ENCODE results near the gene INTS14. TPM values are rescaled to one million over a fixed set of nuclear protein-coding genes. Genes with fewer than 3 reads are reported as not detected.
"Not testable (repeated sequence)": the region's sequence is repeated elsewhere in the genome, so short reads cannot be mapped to it uniquely, and the experiment has no call there.

INTS14 gene
- total and polyA plus RNA-seq, 5 donors from 2014 or later: 22.7 to 40.6 (median 30.5) TPM

DNA sequence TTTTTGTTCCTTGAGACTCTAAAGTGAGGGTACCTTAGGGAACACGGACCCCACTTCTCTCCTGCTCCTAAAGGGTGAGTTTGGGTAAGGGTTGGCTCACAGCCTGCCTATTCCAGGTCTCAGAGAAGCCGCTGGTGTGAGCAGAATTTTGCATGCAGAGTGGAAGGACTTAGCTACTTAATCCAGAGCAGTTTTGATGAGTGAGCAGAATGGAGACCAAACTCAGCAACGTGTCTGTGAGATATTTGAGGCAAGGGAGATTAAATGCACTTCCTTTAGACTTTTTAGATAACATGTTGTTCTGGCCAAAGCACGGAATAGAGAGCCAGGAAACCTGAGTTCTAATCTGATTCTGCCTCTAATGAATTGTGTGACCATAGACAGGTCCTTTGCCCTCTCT, 15.9 kb upstream of the INTS14 start:
- peaks cover 5 to 15% (median 10%) of the 10 kb centered on the region in 4 donors for H3K4me1 Mint-ChIP-seq
- peaks cover 39% of the 10 kb centered on the region for H3K36me3 Mint-ChIP-seq
- Histone ChIP-seq H3K9me3 (ENCODE audit: control insufficient read depth in 2 of 2, low read length in 2 of 2) (no peaks in the 10 kb centered on the region), H3K27me3 (ENCODE audit: control insufficient read depth, insufficient read depth, low read length) (no peaks in the 10 kb centered on the region), H3K4me1 (ENCODE audit: control insufficient read depth, insufficient read depth, low read length, poor library complexity, severe bottlenecking) (peaks cover 13% of the 10 kb centered on the region), H3K27ac (ENCODE audit: insufficient read depth, low read length, poor library complexity, severe bottlenecking) (no peak overlapping the region), H3K36me3 (ENCODE audit: control insufficient read depth, insufficient read depth, low read length) (peaks cover 3% of the 10 kb centered on the region), H3K4me3 (ENCODE audit: low read depth, low read length) (no peak overlapping the region)
- DNase-seq (no peak), ATAC-seq (ENCODE audit: low read depth in 2 of 2) (no peak)
- no peaks in the 10 kb centered on the region for H3K27me3 Mint-ChIP-seq
- no peak overlapping the region for H3K4me3 Mint-ChIP-seq
- H3K27ac Mint-ChIP-seq: no peak overlapping the region
- H3K9me3 Mint-ChIP-seq: peaks cover 0 to 1% (median 0%) of the 10 kb centered on the region in 7 donors

- peaks cover 46% of the 10 kb centered on the region for H3K36me3 Mint-ChIP-seq
- no peak for DNase-seq
- Histone ChIP-seq H3K4me3 (ENCODE audit: low read depth, low read length) (no peak overlapping the region), H3K4me1 (ENCODE audit: control insufficient read depth, insufficient read depth, low read length, poor library complexity, severe bottlenecking) (no peaks in the 10 kb centered on the region), H3K27ac (ENCODE audit: insufficient read depth, low read length, poor library complexity, severe bottlenecking) (no peak overlapping the region), H3K27me3 (ENCODE audit: control insufficient read depth, insufficient read depth, low read length) (no peaks in the 10 kb centered on the region), H3K36me3 (ENCODE audit: control insufficient read depth, insufficient read depth, low read length) (peaks cover 3% of the 10 kb centered on the region), H3K9me3 (ENCODE audit: control insufficient read depth in 2 of 2, low read length in 2 of 2) (no peaks in the 10 kb centered on the region)
- no peak overlapping the region for H3K4me3 Mint-ChIP-seq
- ATAC-seq (ENCODE audit: low read depth in 2 of 2): no peak
- no peaks in the 10 kb centered on the region for H3K27me3 Mint-ChIP-seq
- H3K27ac Mint-ChIP-seq: no peak overlapping the region
- peaks cover 0 to 2% (median 0%) of the 10 kb centered on the region in 4 donors for H3K4me1 Mint-ChIP-seq
- H3K9me3 Mint-ChIP-seq: peaks cover 0 to 1% (median 0%) of the 10 kb centered on the region in 7 donors
These were observed 12.2 kb upstream of the INTS14 start for GRCh38 chr15:65623103-65623502.

- no peak for ATAC-seq (ENCODE audit: low read depth in 2 of 2)
- Mint-ChIP-seq H3K9me3 (peaks cover 0 to 1% (median 0%) of the 10 kb centered on the region in 7 donors), H3K4me1 (peaks cover 0 to 7% (median under 1%) of the 10 kb centered on the region in 4 donors), H3K27ac (no peak within 1 kb of the TSS), H3K27me3 (no peaks in the 10 kb centered on the region), H3K4me3 (no peak within 1 kb of the TSS), H3K36me3 (peaks cover 42% of the 10 kb centered on the region)
- Histone ChIP-seq H3K36me3 (ENCODE audit: control insufficient read depth, insufficient read depth, low read length) (peaks cover 3% of the 10 kb centered on the region), H3K4me3 (ENCODE audit: low read depth, low read length) (no peak within 1 kb of the TSS), H3K9me3 (ENCODE audit: control insufficient read depth in 2 of 2, low read length in 2 of 2) (no peaks in the 10 kb centered on the region), H3K27ac (ENCODE audit: insufficient read depth, low read length, poor library complexity, severe bottlenecking) (no peak within 1 kb of the TSS), H3K27me3 (ENCODE audit: control insufficient read depth, insufficient read depth, low read length) (no peaks in the 10 kb centered on the region), H3K4me1 (ENCODE audit: control insufficient read depth, insufficient read depth, low read length, poor library complexity, severe bottlenecking) (no peaks in the 10 kb centered on the region)
- no peak for DNase-seq
These were observed 10.7 kb upstream of the INTS14 start, which contains the start of gene SLC24A1 for GRCh38 chr15:65621638-65622037. Gene SLC24A1 (plus strand): TSS chr15:65621938. CDS start chr15:65624081, 2,143 bp downstream.

DNA sequence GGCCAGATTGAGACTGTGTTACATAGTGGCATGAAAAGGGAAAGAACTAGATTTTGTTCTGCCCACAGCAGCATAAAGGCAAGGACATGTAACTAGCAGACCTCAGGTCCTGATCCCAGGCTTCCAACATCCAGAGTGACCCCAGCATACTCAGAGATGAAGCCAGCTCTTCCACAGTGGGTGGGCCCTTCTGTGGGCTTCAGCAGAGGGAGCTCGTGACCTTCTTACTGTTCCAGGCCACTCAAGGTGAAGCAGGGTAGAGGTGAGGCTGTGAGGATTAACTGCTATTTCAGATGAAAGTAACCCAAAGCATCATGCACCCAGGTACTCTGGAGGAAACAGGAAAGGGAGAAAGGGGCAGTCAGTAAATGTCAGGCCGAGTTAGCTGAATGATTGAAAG, 9.9 kb upstream of the INTS14 start:
- DNase-seq: no peak
- Mint-ChIP-seq H3K36me3 (peaks cover 39% of the 10 kb centered on the region), H3K9me3 (peaks cover 0 to 1% (median 0%) of the 10 kb centered on the region in 7 donors), H3K27me3 (no peaks in the 10 kb centered on the region), H3K4me3 (no peak overlapping the region), H3K27ac (no peak overlapping the region), H3K4me1 (peaks cover 0 to 7% (median under 1%) of the 10 kb centered on the region in 4 donors)
- H3K9me3 ChIP-seq (ENCODE audit: control insufficient read depth in 2 of 2, low read length in 2 of 2): no peaks in the 10 kb centered on the region
- no peak overlapping the region for H3K27ac ChIP-seq (ENCODE audit: insufficient read depth, low read length, poor library complexity, severe bottlenecking)
- no peak overlapping the region for H3K4me3 ChIP-seq (ENCODE audit: low read depth, low read length)
- no peak for ATAC-seq (ENCODE audit: low read depth in 2 of 2)
- H3K27me3 ChIP-seq (ENCODE audit: control insufficient read depth, insufficient read depth, low read length): no peaks in the 10 kb centered on the region
- H3K36me3 ChIP-seq (ENCODE audit: control insufficient read depth, insufficient read depth, low read length): no peaks in the 10 kb centered on the region
- H3K4me1 ChIP-seq (ENCODE audit: control insufficient read depth, insufficient read depth, low read length, poor library complexity, severe bottlenecking): no peaks in the 10 kb centered on the region

- no peaks in the 10 kb centered on the region for H3K27me3 Mint-ChIP-seq
- Histone ChIP-seq H3K27me3 (ENCODE audit: control insufficient read depth, insufficient read depth, low read length) (no peaks in the 10 kb centered on the region), H3K36me3 (ENCODE audit: control insufficient read depth, insufficient read depth, low read length) (no peaks in the 10 kb centered on the region), H3K4me1 (ENCODE audit: control insufficient read depth, insufficient read depth, low read length, poor library complexity, severe bottlenecking) (no peaks in the 10 kb centered on the region), H3K27ac (ENCODE audit: insufficient read depth, low read length, poor library complexity, severe bottlenecking) (no peak overlapping the region), H3K9me3 (ENCODE audit: control insufficient read depth in 2 of 2, low read length in 2 of 2) (no peaks in the 10 kb centered on the region), H3K4me3 (ENCODE audit: low read depth, low read length) (no peak overlapping the region)
- no peak overlapping the region for H3K4me3 Mint-ChIP-seq
- DNase-seq (no peak), ATAC-seq (ENCODE audit: low read depth in 2 of 2) (no peak)
- H3K27ac Mint-ChIP-seq: no peak overlapping the region
- no peaks in the 10 kb centered on the region for H3K9me3 Mint-ChIP-seq
- H3K36me3 Mint-ChIP-seq: peaks cover 30% of the 10 kb centered on the region
- peaks cover 0 to 7% (median under 1%) of the 10 kb centered on the region in 4 donors for H3K4me1 Mint-ChIP-seq
These were observed 8.8 kb upstream of the INTS14 start for GRCh38 chr15:65619626-65620290.

DNA sequence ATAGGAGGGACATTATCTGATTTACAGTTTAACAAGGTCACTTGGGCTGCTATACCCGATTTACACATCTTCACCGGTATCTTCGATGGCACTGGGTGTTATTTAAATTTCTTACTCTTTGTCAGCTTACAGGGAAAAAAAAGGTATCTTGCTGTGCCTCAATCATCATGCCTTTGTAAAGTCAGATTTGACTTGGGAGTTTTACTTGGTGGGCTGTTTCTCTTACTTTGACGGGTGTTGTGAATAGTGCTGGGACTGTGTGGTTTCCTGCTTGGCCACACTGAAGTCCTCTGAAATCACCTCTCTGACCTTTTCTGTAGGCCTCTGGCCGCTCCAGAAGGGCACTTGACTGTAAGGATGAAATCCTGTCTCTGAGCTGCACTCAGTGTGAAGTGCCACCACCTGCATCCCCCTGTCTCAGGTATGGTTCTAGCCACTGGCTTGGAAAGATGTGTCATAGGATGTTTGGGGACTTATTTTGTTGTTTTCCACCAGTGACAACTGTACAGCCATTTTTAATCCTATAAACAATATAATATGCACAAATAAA, 7.7 kb upstream of the INTS14 start:
- H3K9me3 Mint-ChIP-seq: no peaks in the 10 kb centered on the region
- H3K27me3 ChIP-seq (ENCODE audit: control insufficient read depth, insufficient read depth, low read length): no peaks in the 10 kb centered on the region
- no peak overlapping the region for H3K27ac Mint-ChIP-seq
- no peak overlapping the region for H3K27ac ChIP-seq (ENCODE audit: insufficient read depth, low read length, poor library complexity, severe bottlenecking)
- H3K4me1 ChIP-seq (ENCODE audit: control insufficient read depth, insufficient read depth, low read length, poor library complexity, severe bottlenecking): no peaks in the 10 kb centered on the region
- H3K4me1 Mint-ChIP-seq: peaks cover 0 to 7% (median 3%) of the 10 kb centered on the region in 4 donors
- H3K4me3 Mint-ChIP-seq: no peak overlapping the region
- H3K4me3 ChIP-seq (ENCODE audit: low read depth, low read length): no peak overlapping the region
- no peaks in the 10 kb centered on the region for H3K36me3 ChIP-seq (ENCODE audit: control insufficient read depth, insufficient read depth, low read length)
- ATAC-seq (ENCODE audit: low read depth in 2 of 2) (no peak), DNase-seq (no peak)
- H3K36me3 Mint-ChIP-seq: peaks cover 23% of the 10 kb centered on the region
- H3K9me3 ChIP-seq (ENCODE audit: control insufficient read depth in 2 of 2, low read length in 2 of 2): no peaks in the 10 kb centered on the region
- no peaks in the 10 kb centered on the region for H3K27me3 Mint-ChIP-seq

GRCh38 chr15:65615887-65616286, 5.0 kb upstream of the INTS14 start:
- H3K27ac ChIP-seq (ENCODE audit: insufficient read depth, low read length, poor library complexity, severe bottlenecking); H3K4me3 ChIP-seq (ENCODE audit: low read depth, low read length); H3K36me3 ChIP-seq (ENCODE audit: control insufficient read depth, insufficient read depth, low read length); H3K27me3 Mint-ChIP-seq; H3K27ac Mint-ChIP-seq; DNase-seq; ATAC-seq (ENCODE audit: low read depth in 2 of 2); H3K9me3 ChIP-seq (ENCODE audit: control insufficient read depth in 2 of 2, low read length in 2 of 2); H3K27me3 ChIP-seq (ENCODE audit: control insufficient read depth, insufficient read depth, low read length); H3K9me3 Mint-ChIP-seq: not testable (repeated sequence)
- peaks cover 14% of the 10 kb centered on the region for H3K4me1 ChIP-seq (ENCODE audit: control insufficient read depth, insufficient read depth, low read length, poor library complexity, severe bottlenecking)
- H3K36me3 Mint-ChIP-seq: peaks cover 10% of the 10 kb centered on the region
- peaks cover 5 to 30% (median 15%) of the 10 kb centered on the region in 4 donors for H3K4me1 Mint-ChIP-seq
- H3K4me3 Mint-ChIP-seq: peak overlapping the region in 2 of 4 donors; percentile 50 to 68
